BLaER1 treated with 17β-estradiol and CSF1 and Interleukin-3, amounts not matched to agents 10 nM and 100 nM (cell line): ENCODE results near the gene RGL4.

Source experiments
- H3K27ac ChIP-seq, 11 experiments: shearing (Covaris generic); formaldehyde crosslinking; 2 replicates each; pipeline ENCODE4 v1.8.1; 2022
- H3K27me3 ChIP-seq, 11 experiments: shearing (Covaris generic); formaldehyde crosslinking; 2 replicates each; pipeline ENCODE4 v1.8.1; 2022
- H3K36me3 ChIP-seq, 11 experiments: shearing (Covaris generic); formaldehyde crosslinking; 2 replicates each; pipeline ENCODE4 v1.8.1; 2022
- H3K4me1 ChIP-seq, 10 experiments: shearing (Covaris generic); formaldehyde crosslinking; 2 replicates each; pipeline ENCODE4 v1.8.1; 2022
- H3K4me2 ChIP-seq, 11 experiments: shearing (Covaris generic); formaldehyde crosslinking; 2 replicates each; pipeline ENCODE4 v1.8.1; 2022
- H3K4me3 ChIP-seq, 10 experiments: shearing (Covaris generic); formaldehyde crosslinking; 2 replicates each; pipeline ENCODE4 v1.8.1; 2022
- H3K9ac ChIP-seq, 11 experiments: shearing (Covaris generic); formaldehyde crosslinking; 2 replicates each; pipeline ENCODE4 v1.8.1; 2022
- H3K9me3 ChIP-seq, 11 experiments: shearing (Covaris generic); formaldehyde crosslinking; replicated peaks in 1 of 11; 2 replicates each; pipeline ENCODE4 v1.8.1; 2022
- H4K20me1 ChIP-seq, 11 experiments: shearing (Covaris generic); formaldehyde crosslinking; 2 replicates each; pipeline ENCODE4 v1.8.1; 2022
- Cebpa-rat ChIP-seq, 11 experiments: shearing (Covaris generic); IDR thresholded peaks; 2 replicates each; pipeline ENCODE4 v1.8.1; 2022

Gene RGL4

GRCh38 chr22:23743303-23743705 lies 52.5 kb downstream of the RGL4 start:
- H3K4me2 ChIP-seq = no peak overlapping the region
- H3K4me1 ChIP-seq = peaks cover 20 to 28% (median 25%) of the 10 kb centered on the region in 10 experiments
- H3K9ac ChIP-seq = no peak overlapping the region
- H3K27ac ChIP-seq = no peak overlapping the region
- peaks cover 5 to 16% (median 11%) of the 10 kb centered on the region in 11 experiments; a peak in 15 of 22 replicates for H3K9me3 ChIP-seq
- TF ChIP-seq Cebpa-rat (IDR thresholded peaks at IDR 0.05) = no peak
- peaks cover 39 to 70% (median 56%) of the 10 kb centered on the region in 11 experiments for H3K36me3 ChIP-seq
- H3K27me3 ChIP-seq = no peaks in the 10 kb centered on the region
- H4K20me1 ChIP-seq = peaks cover 0 to 55% (median 24%) of the 10 kb centered on the region in 11 experiments; a peak in 12 of 22 replicates
- no peak overlapping the region for H3K4me3 ChIP-seq

DNA sequence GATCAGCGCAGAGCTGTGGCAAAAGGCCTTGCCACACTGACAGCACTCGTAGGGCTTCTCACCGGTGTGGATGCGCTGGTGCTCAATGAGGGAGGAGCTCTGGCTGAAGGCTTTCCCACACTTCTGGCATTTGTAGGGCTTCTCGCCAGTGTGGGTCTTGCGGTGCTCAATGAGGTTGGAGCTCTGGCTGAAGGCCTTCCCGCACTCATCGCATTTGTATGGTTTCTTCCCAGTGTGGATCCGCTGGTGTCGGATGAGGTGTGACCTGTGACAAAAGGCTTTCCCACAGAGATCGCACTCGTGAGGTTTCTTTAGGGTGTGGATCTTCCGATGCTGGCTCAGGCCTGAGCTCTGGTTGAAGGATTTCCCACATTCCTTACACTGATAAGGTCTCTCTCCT lies 53.2 kb downstream of the RGL4 start:
- H3K9ac ChIP-seq = peak overlapping the region in 1 of 11 experiments; percentile 4; a peak in 1 of 22 replicates
- H3K4me2 ChIP-seq = no peak overlapping the region
- H3K27me3 ChIP-seq = no peaks in the 10 kb centered on the region
- H3K27ac ChIP-seq = no peak overlapping the region
- no peak for TF ChIP-seq Cebpa-rat (IDR thresholded peaks at IDR 0.05)
- peaks cover 0 to 55% (median 24%) of the 10 kb centered on the region in 11 experiments; a peak in 12 of 22 replicates for H4K20me1 ChIP-seq
- H3K4me3 ChIP-seq = no peak overlapping the region
- H3K4me1 ChIP-seq = peaks cover 26 to 35% (median 30%) of the 10 kb centered on the region in 10 experiments
- peaks cover 39 to 70% (median 56%) of the 10 kb centered on the region in 11 experiments for H3K36me3 ChIP-seq
- H3K9me3 ChIP-seq = peaks cover 5 to 16% (median 11%) of the 10 kb centered on the region in 11 experiments; a peak in 15 of 22 replicates

- H3K27me3 ChIP-seq = no peaks in the 10 kb centered on the region
- no peak overlapping the region for H3K27ac ChIP-seq
- peaks cover 39 to 70% (median 56%) of the 10 kb centered on the region in 11 experiments for H3K36me3 ChIP-seq
- peaks cover 31 to 39% (median 35%) of the 10 kb centered on the region in 10 experiments for H3K4me1 ChIP-seq
- no peak overlapping the region for H3K4me2 ChIP-seq
- TF ChIP-seq Cebpa-rat (IDR thresholded peaks at IDR 0.05) = no peak
- peaks cover 5 to 16% (median 11%) of the 10 kb centered on the region in 11 experiments; a peak in 15 of 22 replicates for H3K9me3 ChIP-seq
- H3K9ac ChIP-seq = peak overlapping the region in 1 of 11 experiments; percentile 4; a peak in 1 of 22 replicates
- peaks cover 0 to 56% (median 24%) of the 10 kb centered on the region in 11 experiments; a peak in 12 of 22 replicates for H4K20me1 ChIP-seq
- no peak overlapping the region for H3K4me3 ChIP-seq
Measured at GRCh38 chr22:23744485-23744884, 53.7 kb downstream of the RGL4 start.

GRCh38 chr22:23745791-23746190 lies 55.0 kb downstream of the RGL4 start:
- TF ChIP-seq Cebpa-rat (IDR thresholded peaks at IDR 0.05) = no peak
- Histone ChIP-seq H3K36me3 (peaks cover 39 to 66% (median 54%) of the 10 kb centered on the region in 11 experiments), H3K4me2 (peak overlapping the region in 5 of 11 experiments; percentile 15 to 71 (median 28); a peak in 7 of 22 replicates), H3K4me3 (no peak overlapping the region), H3K9me3 (peaks cover 5 to 16% (median 11%) of the 10 kb centered on the region in 11 experiments; a peak in 15 of 22 replicates), H3K4me1 (peaks cover 38 to 49% (median 44%) of the 10 kb centered on the region in 10 experiments), H3K27ac (peak overlapping the region in 5 of 11 experiments; percentile 5 to 49 (median 35); a peak in 6 of 22 replicates), H4K20me1 (peaks cover 0 to 63% (median 24%) of the 10 kb centered on the region in 11 experiments; a peak in 12 of 22 replicates), H3K27me3 (no peaks in the 10 kb centered on the region), H3K9ac (no peak overlapping the region)
